ENCODE results near the gene EOGT.
A peak's percentile ranks its signal among the peaks of the same experiment; 100 is the strongest.

Gene EOGT

GRCh38 chr3:69013253-69014021 lies at the start of gene EOGT:
Gene EOGT, minus strand, starts transcription at chr3:69013684. Its CDS starts 3,838 bp downstream, at chr3:69009846.
- ATAC-seq = peak; percentile 83
- peaks cover 25% of the 10 kb centered on the region for H3K4me1 Mint-ChIP-seq
- peaks cover 9% of the 10 kb centered on the region for H3K36me3 Mint-ChIP-seq (ENCODE audit: low read depth)
- H3K27me3 Mint-ChIP-seq = no peaks in the 10 kb centered on the region
- DNase-seq = peak; percentile 87
- H3K9me3 Mint-ChIP-seq = no peaks in the 10 kb centered on the region
- peak within 1 kb of the TSS; percentile 81 for H3K4me3 Mint-ChIP-seq
- H3K27ac Mint-ChIP-seq = peak within 1 kb of the TSS; percentile 84

DNA sequence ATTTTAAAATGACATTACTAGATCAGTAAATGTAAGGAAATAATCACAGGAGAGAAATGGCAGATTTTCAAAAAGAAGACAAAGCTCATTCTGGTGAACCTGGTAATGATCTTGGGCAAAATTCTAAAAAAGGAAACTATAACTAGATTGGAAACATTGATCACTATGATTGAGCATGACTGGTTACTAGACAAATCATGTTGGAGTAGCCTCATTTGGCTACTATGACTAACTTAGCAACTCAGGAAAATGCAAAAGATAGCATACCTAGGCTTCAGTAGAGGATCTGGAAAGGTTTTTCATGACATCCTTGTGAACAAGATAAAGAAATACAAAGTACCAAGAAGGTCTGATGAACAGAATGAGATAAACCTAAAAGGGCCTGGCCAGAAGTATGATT lies 46.2 kb upstream of the EOGT start:
- peak; percentile 65 for ATAC-seq
- H3K4me3 Mint-ChIP-seq = no peak overlapping the region

DNA sequence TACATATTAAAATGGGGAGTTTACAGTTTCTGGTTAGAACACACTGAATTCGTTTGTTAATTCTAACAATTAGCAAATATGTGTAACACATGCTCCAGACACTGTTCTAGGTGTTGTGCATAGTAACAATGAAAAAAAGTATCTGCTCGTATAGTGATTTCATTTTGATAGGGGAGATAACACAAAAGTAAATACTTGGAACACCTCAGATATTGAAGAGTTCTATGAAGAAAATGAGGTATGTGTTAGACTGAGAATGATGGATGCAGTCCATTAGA lies 45.4 kb upstream of the EOGT start:
- H3K9me3 Mint-ChIP-seq = peaks cover 4% of the 10 kb centered on the region
- H3K4me3 Mint-ChIP-seq = no peak overlapping the region
- H3K36me3 Mint-ChIP-seq (ENCODE audit: low read depth) = peaks cover 68% of the 10 kb centered on the region
- peak overlapping the region; percentile 78 for H3K27ac Mint-ChIP-seq
- H3K27me3 Mint-ChIP-seq = no peaks in the 10 kb centered on the region
- ATAC-seq (no peak), DNase-seq (no peak)
- peaks cover 35% of the 10 kb centered on the region for H3K4me1 Mint-ChIP-seq

More for the DNA sequence above, 46.2 kb upstream of the EOGT start:
- H3K9me3 Mint-ChIP-seq = peaks cover 4% of the 10 kb centered on the region
- H3K4me1 Mint-ChIP-seq = peaks cover 43% of the 10 kb centered on the region
- H3K36me3 Mint-ChIP-seq (ENCODE audit: low read depth) = peaks cover 70% of the 10 kb centered on the region
- no peaks in the 10 kb centered on the region for H3K27me3 Mint-ChIP-seq
- H3K27ac Mint-ChIP-seq = peak overlapping the region; percentile 78
- DNase-seq = no peak

- no peak for DNase-seq
- H3K27me3 Mint-ChIP-seq = no peaks in the 10 kb centered on the region
- H3K27ac Mint-ChIP-seq = peak overlapping the region; percentile 78
- H3K4me1 Mint-ChIP-seq = peaks cover 31% of the 10 kb centered on the region
- H3K9me3 Mint-ChIP-seq = peaks cover 4% of the 10 kb centered on the region
- H3K4me3 Mint-ChIP-seq = no peak overlapping the region
- no peak for ATAC-seq
- peaks cover 63% of the 10 kb centered on the region for H3K36me3 Mint-ChIP-seq (ENCODE audit: low read depth)
Observed at GRCh38 chr3:69058180-69058946, 44.9 kb upstream of the EOGT start.

DNA sequence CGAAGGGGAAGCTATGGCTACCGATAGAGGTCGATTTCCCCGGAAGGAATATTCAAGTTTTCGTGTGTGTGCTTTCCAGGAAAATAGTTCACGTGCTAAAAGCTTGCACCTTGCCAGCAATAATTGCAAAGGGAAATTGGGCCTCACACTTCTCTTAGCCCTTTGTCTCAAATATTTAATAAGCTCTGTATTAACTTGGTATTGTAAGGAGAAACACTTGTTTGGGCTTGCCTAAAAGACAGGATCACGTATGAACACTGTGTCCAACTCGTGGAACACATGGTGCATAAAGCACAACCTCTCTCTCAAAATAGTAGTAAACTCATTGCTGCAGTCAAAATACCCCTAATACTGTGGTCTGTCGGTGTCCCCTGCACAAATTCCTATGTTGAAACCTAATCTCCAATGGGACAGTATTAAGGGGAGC lies 39.0 kb upstream of the EOGT start:
- ATAC-seq (no peak), DNase-seq (no peak)
- H3K27me3 Mint-ChIP-seq = peaks cover 2% of the 10 kb centered on the region
- peaks cover 39% of the 10 kb centered on the region for H3K4me1 Mint-ChIP-seq
- peak overlapping the region; percentile 95 for H3K27ac Mint-ChIP-seq
- peaks cover 32% of the 10 kb centered on the region for H3K36me3 Mint-ChIP-seq (ENCODE audit: low read depth)
- no peaks in the 10 kb centered on the region for H3K9me3 Mint-ChIP-seq
- peak overlapping the region; percentile 98 for H3K4me3 Mint-ChIP-seq

GRCh38 chr3:69051756-69052471 lies 38.4 kb upstream of the EOGT start, which contains the start of gene TMF1:
Gene TMF1, minus strand, starts transcription at chr3:69052333. Its CDS starts 247 bp downstream, at chr3:69052086.
- peak within 1 kb of the TSS; percentile 95 for H3K27ac Mint-ChIP-seq
- H3K4me1 Mint-ChIP-seq = peaks cover 43% of the 10 kb centered on the region
- peaks cover 2% of the 10 kb centered on the region for H3K27me3 Mint-ChIP-seq
- peak within 1 kb of the TSS; percentile 98 for H3K4me3 Mint-ChIP-seq
- H3K9me3 Mint-ChIP-seq = no peaks in the 10 kb centered on the region
- peaks cover 30% of the 10 kb centered on the region for H3K36me3 Mint-ChIP-seq (ENCODE audit: low read depth)
- peak; percentile 97 for ATAC-seq
- DNase-seq = peak; percentile 98

- peaks cover 46% of the 10 kb centered on the region for H3K4me1 Mint-ChIP-seq
- ATAC-seq (no peak), DNase-seq (no peak)
- no peak overlapping the region for H3K27ac Mint-ChIP-seq
- no peak overlapping the region for H3K4me3 Mint-ChIP-seq
- no peaks in the 10 kb centered on the region for H3K9me3 Mint-ChIP-seq
- peaks cover 2% of the 10 kb centered on the region for H3K27me3 Mint-ChIP-seq
- H3K36me3 Mint-ChIP-seq (ENCODE audit: low read depth) = peaks cover 36% of the 10 kb centered on the region
Observed at GRCh38 chr3:69048990-69049389, 35.5 kb upstream of the EOGT start.

DNA sequence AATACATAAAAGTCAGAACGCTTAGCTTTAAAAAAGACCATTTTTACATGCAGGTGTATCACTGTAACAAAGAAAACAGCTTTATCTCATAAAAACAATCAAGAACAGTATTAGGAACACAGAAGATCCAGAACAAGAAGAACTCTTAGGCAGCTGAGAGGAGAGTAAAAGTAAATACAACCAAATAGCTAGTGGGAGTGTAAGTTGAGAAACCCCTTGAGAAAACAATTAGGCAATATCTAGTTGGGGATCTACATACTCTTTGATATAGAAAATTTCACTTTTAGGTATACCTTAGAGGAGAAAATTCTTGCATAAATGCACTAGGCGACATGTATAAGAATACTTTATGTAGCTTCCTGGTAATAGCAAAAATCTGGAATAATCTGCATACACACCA lies 31.1 kb upstream of the EOGT start:
- H3K4me1 Mint-ChIP-seq = peaks cover 24% of the 10 kb centered on the region
- H3K27ac Mint-ChIP-seq = no peak overlapping the region
- no peaks in the 10 kb centered on the region for H3K27me3 Mint-ChIP-seq
- no peaks in the 10 kb centered on the region for H3K9me3 Mint-ChIP-seq
- peaks cover 43% of the 10 kb centered on the region for H3K36me3 Mint-ChIP-seq (ENCODE audit: low read depth)
- ATAC-seq (no peak), DNase-seq (no peak)
- H3K4me3 Mint-ChIP-seq = no peak overlapping the region

DNA sequence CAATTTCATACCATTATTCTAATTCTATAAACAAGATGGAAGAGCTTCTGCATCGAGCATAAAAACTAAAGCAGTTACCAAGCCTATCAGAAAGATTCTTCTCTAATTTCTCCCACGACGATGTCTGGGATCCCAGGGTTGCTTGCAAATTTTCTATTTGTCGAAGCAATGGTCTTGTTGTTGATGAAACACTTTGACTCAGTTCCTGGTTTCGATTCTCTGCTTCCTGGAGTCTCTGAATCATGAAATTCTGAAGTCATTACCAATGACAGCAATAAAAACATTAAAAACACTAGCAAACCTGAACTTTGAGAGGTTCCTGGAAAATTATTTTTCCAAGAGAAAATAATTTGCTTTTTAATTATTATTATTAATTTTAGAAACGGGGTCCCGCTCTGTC lies 20.0 kb upstream of the EOGT start:
- no peaks in the 10 kb centered on the region for H3K27me3 Mint-ChIP-seq
- H3K36me3 Mint-ChIP-seq (ENCODE audit: low read depth) = peaks cover 57% of the 10 kb centered on the region
- no peak for DNase-seq
- ATAC-seq = no peak
- no peaks in the 10 kb centered on the region for H3K9me3 Mint-ChIP-seq
- H3K27ac Mint-ChIP-seq = peak overlapping the region; percentile 46
- H3K4me1 Mint-ChIP-seq = peaks cover 16% of the 10 kb centered on the region
- no peak overlapping the region for H3K4me3 Mint-ChIP-seq

- peaks cover 56% of the 10 kb centered on the region for H3K36me3 Mint-ChIP-seq (ENCODE audit: low read depth)
- peak overlapping the region; percentile 50 for H3K27ac Mint-ChIP-seq
- H3K27me3 Mint-ChIP-seq = no peaks in the 10 kb centered on the region
- peaks cover 16% of the 10 kb centered on the region for H3K4me1 Mint-ChIP-seq
- H3K4me3 Mint-ChIP-seq = no peak overlapping the region
- no peaks in the 10 kb centered on the region for H3K9me3 Mint-ChIP-seq
- no peak for DNase-seq
- ATAC-seq = no peak
Observed at GRCh38 chr3:69032737-69033136, 19.3 kb upstream of the EOGT start.

GRCh38 chr3:69032142-69032541 lies 18.7 kb upstream of the EOGT start:
- H3K27ac Mint-ChIP-seq = no peak overlapping the region
- DNase-seq (no peak), ATAC-seq (no peak)
- peaks cover 16% of the 10 kb centered on the region for H3K4me1 Mint-ChIP-seq
- H3K4me3 Mint-ChIP-seq = no peak overlapping the region
- peaks cover 61% of the 10 kb centered on the region for H3K36me3 Mint-ChIP-seq (ENCODE audit: low read depth)
- no peaks in the 10 kb centered on the region for H3K27me3 Mint-ChIP-seq
- H3K9me3 Mint-ChIP-seq = no peaks in the 10 kb centered on the region

DNA sequence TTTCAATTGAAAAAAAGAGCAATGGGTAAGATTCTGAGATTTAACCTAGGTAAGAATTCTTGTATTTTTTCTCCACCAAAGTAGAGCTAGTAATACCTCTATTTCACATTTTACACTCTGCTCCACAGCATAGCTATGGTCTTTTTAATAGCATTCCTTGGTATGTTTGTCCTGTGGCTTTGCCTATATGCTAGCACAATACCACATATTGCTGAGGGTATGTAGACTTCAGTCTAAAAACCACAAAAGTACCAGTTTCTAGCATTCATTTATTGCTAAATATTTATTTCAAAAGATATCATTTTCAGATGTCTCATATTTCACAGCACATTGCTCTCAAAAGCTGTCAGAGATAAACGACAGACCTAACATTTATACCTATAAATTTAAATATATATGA lies 18.2 kb upstream of the EOGT start:
- Mint-ChIP-seq H3K27me3 (no peaks in the 10 kb centered on the region), H3K9me3 (no peaks in the 10 kb centered on the region), H3K36me3 (ENCODE audit: low read depth) (peaks cover 62% of the 10 kb centered on the region), H3K27ac (no peak overlapping the region), H3K4me3 (no peak overlapping the region), H3K4me1 (peaks cover 16% of the 10 kb centered on the region)
- no peak for ATAC-seq
- no peak for DNase-seq

DNA sequence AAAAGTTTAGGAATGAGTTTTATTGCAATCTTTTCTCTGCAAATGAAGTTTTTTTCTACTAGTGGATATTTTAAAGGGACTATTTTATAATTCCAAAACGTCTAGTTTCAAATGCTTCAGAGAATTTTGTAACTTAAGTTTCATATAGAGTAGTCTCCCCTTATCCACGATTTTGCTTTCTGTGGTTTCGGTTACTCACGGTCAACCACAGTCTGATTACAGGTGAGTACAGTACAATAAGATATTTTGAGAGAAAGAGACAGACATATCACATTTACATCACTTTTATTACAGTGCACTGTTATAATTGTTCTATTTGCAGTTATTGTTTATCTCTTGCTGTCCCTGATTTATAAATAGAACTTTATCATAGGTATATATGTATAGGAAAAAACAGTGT lies 7.4 kb upstream of the EOGT start:
- Mint-ChIP-seq H3K4me3 (no peak overlapping the region), H3K36me3 (ENCODE audit: low read depth) (peaks cover 26% of the 10 kb centered on the region), H3K27me3 (no peaks in the 10 kb centered on the region), H3K27ac (no peak overlapping the region), H3K9me3 (no peaks in the 10 kb centered on the region), H3K4me1 (peaks cover 3% of the 10 kb centered on the region)
- ATAC-seq (no peak), DNase-seq (no peak)

DNA sequence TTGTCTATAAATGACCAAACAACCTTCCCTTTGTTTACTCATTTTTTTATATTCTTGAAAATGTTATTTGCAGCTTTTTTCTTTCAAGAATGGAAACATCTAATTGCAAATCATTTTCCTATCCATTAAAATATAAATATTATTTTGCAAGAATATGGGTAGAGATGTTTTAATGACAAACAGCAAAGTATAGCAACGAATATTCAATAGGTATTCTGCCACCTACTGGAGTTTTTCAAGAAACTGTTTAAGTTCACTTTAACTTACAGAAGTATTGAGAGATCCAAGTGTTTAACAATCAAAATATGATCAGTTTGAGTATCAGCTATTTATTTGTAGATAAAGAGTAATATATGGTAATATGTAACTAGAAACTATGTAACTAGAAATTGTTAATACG lies 6.9 kb upstream of the EOGT start:
- Mint-ChIP-seq H3K27ac (no peak overlapping the region), H3K4me1 (peaks cover 3% of the 10 kb centered on the region), H3K27me3 (no peaks in the 10 kb centered on the region), H3K9me3 (no peaks in the 10 kb centered on the region), H3K4me3 (no peak overlapping the region), H3K36me3 (ENCODE audit: low read depth) (peaks cover 22% of the 10 kb centered on the region)
- no peak for ATAC-seq
- DNase-seq = no peak

- Mint-ChIP-seq H3K4me1 (peaks cover 26% of the 10 kb centered on the region), H3K4me3 (no peak overlapping the region), H3K27ac (no peak overlapping the region), H3K36me3 (ENCODE audit: low read depth) (peaks cover 11% of the 10 kb centered on the region), H3K27me3 (no peaks in the 10 kb centered on the region), H3K9me3 (no peaks in the 10 kb centered on the region)
- DNase-seq (no peak), ATAC-seq (no peak)
Observed at GRCh38 chr3:69016901-69017300, 3.4 kb upstream of the EOGT start.

All from activated naive CD8-positive, alpha-beta T cell treated with anti-CD3 and anti-CD28 coated beads, Interleukin-2, amount 50 U/mL, for 24 hours (primary cell).